NCI-H524 treated with DMSO at 0.1 percent for 48 hours (cell line): ENCODE measurements around the gene XYLT1.

Experiments
- DNase-seq: peaks from one replicate; lab custom pipeline; 2025; lab: John Stamatoyannopoulos, UW

XYLT1 gene

GRCh38 chr16:17372386-17372785 lies 98.4 kb downstream of the XYLT1 start:
- no peak for DNase-seq

GRCh38 chr16:17371299-17371698 lies 99.5 kb downstream of the XYLT1 start:
- DNase-seq = no peak

- DNase-seq = no peak
Observed at GRCh38 chr16:17370731-17371285, 100.0 kb downstream of the XYLT1 start.

- no peak for DNase-seq
Observed at GRCh38 chr16:17370223-17370707, 100.5 kb downstream of the XYLT1 start.

GRCh38 chr16:17369421-17370222 lies 101.1 kb downstream of the XYLT1 start:
- DNase-seq = no peak

- DNase-seq = no peak
Observed at GRCh38 chr16:17368951-17369350, 101.8 kb downstream of the XYLT1 start.

GRCh38 chr16:17368446-17368845 lies 102.3 kb downstream of the XYLT1 start:
- DNase-seq = no peak

GRCh38 chr16:17367923-17368322 lies 102.8 kb downstream of the XYLT1 start:
- no peak for DNase-seq

GRCh38 chr16:17367036-17367435 lies 103.7 kb downstream of the XYLT1 start:
- DNase-seq = no peak

GRCh38 chr16:17366299-17366961 lies 104.3 kb downstream of the XYLT1 start:
- no peak for DNase-seq

- no peak for DNase-seq
Observed at GRCh38 chr16:17365591-17366298, 105.0 kb downstream of the XYLT1 start.

- no peak for DNase-seq
Observed at GRCh38 chr16:17365211-17365541, 105.6 kb downstream of the XYLT1 start.

- DNase-seq = no peak
Observed at GRCh38 chr16:17364319-17365210, 106.2 kb downstream of the XYLT1 start.

GRCh38 chr16:17362946-17363345 lies 107.8 kb downstream of the XYLT1 start:
- no peak for DNase-seq

GRCh38 chr16:17362183-17362582 lies 108.6 kb downstream of the XYLT1 start:
- DNase-seq = no peak

GRCh38 chr16:17360693-17361122 lies 110.1 kb downstream of the XYLT1 start:
- DNase-seq = no peak

GRCh38 chr16:17359788-17360390 lies 110.9 kb downstream of the XYLT1 start:
- peak; percentile 81 for DNase-seq

- no peak for DNase-seq
Observed at GRCh38 chr16:17358846-17359245, 111.9 kb downstream of the XYLT1 start.

GRCh38 chr16:17358355-17358754 lies 112.4 kb downstream of the XYLT1 start:
- DNase-seq = no peak

- no peak for DNase-seq
Observed at GRCh38 chr16:17357307-17358062, 113.3 kb downstream of the XYLT1 start.
